Stimulated activated CD4-positive, alpha-beta T cell treated with anti-CD3 and anti-CD28 coated beads, Interleukin-1b, Interleukin-23, amount 100 ng/mL, for 24 hours (primary cell): ENCODE results near the gene CYP21A2.
"Not testable (repeated sequence)": the region's sequence is repeated elsewhere in the genome, so short reads cannot be mapped to it uniquely, and the experiment has no call there.

Experiments
- DNase-seq, 4 experiments: peaks; one replicate each; pipeline ENCODE4 v3.0.0-alpha.2; 2020; ENCODE audit warnings: low read depth in 4 of 4, low spot score in 1 of 4

The CYP21A2 gene

DNA sequence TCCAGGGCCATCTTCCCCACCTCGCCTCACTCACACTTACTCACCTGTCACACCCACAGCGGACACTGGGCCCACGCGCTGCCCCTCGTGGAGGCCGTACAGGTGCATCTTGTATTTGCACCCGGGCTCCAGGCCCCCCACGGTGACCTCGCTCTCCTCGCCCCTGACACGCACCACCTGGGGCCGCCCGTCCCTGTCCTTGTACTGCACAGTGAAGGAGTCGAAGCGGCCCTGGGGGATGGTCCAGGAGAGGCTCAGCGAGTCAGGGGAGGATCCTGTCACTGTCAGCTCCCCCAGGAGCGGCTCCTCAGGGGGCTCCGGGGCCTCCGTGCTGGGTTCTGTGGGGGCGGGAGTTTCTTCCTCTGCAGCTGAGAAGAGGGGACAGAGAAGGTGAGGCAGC is 14.4 kb downstream of the CYP21A2 start:
- DNase-seq = not testable (repeated sequence)

DNA sequence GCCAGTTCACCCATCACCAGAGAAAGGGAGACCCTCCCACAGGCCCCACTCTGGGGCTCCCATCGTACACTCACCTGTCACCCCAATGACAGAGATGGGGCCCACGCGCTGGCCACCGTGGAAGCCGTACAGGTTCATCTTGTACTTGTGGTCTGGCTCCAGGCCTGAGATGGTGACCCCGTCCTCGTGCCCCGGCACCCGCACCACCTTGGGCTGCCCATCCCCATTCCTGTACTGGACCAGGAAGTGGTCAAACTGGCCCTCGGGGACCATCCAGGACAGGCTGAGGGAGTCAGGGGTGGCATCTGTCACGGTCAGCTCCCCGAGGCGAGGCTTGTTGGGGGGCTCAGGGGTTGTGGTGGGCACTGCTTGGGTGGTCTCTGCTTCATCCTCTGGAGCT is 15.1 kb downstream of the CYP21A2 start:
- DNase-seq = not testable (repeated sequence)

DNA sequence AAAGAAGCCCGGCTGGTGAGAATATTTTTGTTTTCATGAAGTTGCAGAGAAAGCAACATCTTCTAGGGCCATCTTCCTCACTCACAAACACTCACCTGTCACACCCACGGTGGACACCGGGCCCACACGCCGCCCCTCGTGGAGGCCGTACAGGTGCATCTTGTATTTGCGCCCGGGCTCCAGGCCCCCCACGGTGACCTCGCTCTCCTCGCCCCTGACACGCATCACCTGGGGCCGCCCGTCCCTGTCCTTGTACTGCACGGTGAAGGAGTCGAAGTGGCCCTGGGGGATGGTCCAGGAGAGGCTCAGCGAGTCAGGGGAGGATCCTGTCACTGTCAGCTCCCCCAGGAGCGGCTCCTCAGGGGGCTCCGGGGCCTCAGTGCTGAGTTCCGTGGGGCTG is 17.5 kb downstream of the CYP21A2 start:
- DNase-seq = not testable (repeated sequence)

DNA sequence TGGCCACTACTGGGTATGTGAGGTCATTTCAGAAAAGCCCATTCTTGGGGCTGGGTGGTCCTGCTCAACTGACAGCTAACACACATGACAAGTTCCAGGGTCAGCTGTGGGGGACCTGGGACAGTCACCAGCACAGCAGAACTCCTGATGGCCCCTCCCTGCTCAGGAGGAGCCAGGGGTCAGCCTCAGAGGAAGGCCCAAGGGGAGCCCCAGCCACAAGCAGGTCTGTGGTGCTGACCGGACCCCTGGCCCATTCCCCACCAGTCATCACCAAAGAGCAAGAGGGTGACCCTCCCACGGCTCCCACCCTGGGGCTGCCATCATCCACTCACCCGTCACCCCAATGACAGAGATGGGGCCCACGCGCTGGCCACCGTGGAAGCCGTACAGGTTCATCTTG is 18.0 kb downstream of the CYP21A2 start:
- DNase-seq = no peak

DNA sequence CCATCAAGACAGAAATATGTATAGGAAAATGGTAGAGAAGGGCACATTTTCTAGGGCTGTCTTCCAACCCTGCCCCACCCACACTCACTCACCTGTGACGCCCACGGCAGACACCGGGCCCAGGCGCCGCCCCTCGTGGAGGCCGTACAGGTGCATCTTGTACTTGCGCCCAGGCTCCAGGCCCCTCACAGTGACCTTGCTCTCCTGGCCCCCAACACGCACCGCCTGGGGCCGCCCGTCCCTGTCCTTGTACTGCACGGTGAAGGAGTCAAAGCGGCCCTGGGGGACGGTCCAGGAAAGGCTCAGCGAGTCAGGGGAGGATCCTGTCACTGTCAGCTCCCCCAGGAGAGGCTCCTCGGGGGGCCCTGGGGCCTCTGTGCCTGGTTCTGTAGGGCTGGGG is 19.8 kb downstream of the CYP21A2 start:
- no peak for DNase-seq

DNA sequence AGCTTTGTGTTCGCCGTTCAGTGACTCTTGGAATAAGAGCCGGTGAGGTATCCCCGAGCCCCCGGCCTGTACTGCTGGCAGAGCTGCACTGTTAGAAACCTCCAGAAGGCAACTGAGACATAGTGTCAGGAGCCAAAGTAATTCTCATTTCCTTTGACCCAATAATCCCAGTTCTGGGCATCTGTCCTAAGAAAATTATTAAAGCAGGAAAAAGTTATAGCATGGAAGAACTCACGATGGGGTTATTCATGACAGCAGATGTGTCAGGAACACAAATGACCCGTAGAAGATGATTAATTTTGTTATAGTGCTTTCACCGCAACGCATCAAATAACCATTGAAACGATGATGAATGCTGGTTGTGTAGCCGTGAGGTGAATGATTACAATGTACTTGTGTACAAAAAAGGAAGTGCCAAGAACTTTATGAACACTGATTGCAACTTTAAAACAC is 20.3 kb downstream of the CYP21A2 start:
- no peak for DNase-seq

DNA sequence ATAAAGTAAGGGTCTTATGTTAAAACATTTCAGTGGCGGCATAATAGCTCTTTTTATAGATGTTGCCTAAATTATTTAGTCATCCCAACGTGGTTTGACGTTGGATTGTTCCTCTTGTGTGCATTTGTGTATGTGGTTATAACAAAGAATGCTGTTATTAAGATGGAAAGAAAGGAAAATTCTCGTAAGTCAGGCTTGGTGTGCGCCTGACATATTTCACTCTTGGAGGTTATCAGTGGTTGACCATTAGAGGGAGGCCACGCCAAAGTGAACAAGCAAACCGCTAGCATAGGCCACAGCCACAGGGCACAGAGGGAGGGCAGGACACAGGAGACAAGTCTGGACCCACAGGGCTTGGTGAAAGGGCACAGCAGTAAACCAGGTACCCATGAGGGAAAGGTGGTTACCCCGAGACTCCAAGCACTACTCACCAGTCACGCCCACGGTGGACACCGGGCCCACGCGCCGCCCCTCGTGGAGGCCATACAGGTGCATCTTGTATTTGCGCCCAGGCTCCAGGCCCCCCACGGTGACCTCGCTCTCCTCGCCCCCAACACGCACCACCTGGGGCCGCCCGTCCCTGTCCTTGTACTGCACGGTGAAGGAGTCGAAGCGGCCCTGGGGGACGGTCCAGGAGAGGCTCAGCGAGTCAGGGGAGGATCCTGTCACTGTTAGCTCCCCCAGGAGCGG is 22.9 kb downstream of the CYP21A2 start:
- no peak for DNase-seq

DNA sequence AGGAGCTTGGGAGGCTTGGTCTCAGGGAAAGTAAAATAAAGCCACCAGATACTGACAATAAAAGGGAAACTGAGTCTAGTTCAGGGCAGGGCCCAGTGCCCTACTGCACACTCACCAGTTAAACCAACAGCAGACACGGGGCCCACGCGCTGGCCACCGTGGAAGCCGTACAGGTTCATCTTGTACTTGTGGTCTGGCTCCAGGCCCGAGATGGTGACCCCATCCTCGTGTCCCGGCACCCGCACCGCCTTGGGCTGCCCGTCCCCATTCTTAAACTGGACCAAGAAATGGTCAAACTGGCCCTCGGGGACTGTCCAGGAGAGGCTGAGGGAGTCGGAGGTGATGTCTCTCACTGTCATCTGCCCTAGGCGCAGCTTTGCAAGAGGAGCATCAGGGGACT is 26.5 kb downstream of the CYP21A2 start:
- no peak for DNase-seq

DNA sequence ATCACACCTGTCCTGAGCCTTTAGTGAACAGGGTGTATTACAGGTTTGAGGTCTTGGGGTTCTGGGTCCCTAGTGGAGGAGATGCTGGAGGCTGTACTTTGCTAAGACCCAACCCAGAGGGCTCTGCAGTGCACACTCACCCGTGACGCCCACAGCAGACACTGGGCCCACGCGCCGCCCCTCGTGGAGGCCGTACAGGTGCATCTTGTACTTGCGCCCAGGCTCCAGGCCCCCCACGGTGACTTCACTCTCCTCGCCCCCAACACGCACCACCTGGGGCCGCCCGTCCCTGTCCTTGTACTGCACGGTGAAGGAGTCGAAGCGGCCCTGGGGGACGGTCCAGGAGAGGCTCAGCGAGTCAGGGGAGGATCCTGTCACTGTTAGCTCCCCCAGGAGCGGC is 29.3 kb downstream of the CYP21A2 start:
- DNase-seq = not testable (repeated sequence)

DNA sequence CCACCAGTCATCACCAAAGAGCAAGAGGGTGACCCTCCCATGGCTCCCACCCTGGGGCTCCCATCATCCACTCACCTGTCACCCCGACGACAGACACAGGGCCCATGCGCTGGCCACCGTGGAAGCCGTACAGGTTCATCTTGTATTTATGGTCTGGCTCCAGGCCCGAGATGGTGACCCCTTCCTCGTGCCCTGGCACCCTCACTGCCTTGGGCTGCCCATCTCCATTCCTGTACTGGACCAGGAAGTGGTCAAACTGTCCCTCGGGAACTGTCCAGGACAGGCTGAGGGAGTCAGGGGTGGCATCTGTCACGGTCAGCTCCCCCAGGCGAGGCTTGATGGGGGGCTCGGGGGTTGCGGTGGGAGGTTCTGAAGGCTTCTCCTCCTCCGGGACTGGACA is 30.1 kb downstream of the CYP21A2 start:
- not testable (repeated sequence) for DNase-seq

DNA sequence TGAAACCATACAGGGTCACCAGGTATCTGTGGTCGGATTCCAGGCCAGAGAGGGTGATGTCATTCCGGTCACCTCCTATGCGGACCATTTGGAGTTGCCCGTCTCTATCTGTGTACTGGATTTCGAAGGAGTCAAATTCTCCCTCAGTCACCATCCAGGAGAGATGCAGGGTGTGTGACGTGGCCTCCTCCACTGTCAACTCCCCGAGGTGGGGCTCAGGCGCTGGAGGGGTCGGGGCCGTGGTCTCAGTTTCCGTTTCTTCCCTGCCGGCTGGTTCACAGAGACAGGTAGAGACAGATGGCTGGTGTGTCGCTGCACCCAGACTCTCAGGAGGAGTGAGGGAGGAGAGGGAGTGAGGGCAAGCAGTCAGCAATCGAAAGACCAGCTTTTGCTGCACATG is 30.7 kb downstream of the CYP21A2 start:
- DNase-seq = no peak

DNA sequence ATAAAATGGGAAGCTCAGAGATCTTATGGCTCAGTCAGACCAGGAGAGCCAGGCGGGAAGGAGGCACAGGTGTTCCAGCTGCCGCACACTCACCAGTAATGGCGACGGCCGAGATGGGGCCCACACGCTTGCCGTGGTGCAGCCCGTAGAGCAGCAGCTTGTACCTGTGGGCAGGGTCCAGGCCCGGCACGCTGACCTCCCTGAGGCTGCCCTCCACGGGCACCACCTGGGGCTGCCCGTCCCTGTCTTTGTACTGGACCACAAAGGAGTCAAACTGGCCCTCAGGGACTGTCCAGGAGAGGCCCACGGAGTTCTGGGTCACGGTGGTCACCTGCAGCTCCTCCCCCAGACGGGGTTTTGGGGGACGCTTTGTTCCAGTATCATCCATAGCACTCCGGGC is 31.2 kb downstream of the CYP21A2 start:
- no peak for DNase-seq

DNA sequence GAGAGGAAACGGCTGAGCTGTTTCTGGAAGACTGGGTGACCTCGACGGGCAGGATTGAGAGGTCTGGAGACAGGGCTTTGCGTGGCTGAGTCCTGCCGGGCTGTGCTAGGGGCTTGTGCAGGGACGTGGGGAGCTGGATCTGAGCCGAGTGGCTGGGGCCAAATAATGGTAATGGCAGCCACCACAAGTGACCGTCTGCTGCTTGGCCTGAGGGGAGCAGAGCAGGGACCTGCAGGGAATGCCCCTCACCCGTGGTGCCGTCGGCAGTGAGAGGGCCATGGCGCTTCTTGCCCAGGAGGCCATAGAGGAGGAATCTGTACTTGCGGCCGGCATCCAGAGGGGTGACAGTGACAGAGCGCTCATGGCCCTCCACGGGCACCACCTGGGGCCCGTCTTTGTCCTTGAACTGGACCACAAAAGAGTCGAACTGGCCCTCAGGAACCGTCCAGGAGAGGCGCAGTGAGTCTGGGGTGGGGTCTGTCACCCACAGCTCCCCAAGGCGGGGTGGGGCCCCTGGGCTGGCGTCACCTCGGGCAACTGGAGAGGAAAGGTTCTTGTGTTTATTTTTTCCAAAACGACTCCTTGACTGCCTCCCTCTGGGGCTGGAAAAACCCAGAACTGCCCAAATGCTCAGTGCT is 31.8 kb downstream of the CYP21A2 start:
- DNase-seq = no peak

DNA sequence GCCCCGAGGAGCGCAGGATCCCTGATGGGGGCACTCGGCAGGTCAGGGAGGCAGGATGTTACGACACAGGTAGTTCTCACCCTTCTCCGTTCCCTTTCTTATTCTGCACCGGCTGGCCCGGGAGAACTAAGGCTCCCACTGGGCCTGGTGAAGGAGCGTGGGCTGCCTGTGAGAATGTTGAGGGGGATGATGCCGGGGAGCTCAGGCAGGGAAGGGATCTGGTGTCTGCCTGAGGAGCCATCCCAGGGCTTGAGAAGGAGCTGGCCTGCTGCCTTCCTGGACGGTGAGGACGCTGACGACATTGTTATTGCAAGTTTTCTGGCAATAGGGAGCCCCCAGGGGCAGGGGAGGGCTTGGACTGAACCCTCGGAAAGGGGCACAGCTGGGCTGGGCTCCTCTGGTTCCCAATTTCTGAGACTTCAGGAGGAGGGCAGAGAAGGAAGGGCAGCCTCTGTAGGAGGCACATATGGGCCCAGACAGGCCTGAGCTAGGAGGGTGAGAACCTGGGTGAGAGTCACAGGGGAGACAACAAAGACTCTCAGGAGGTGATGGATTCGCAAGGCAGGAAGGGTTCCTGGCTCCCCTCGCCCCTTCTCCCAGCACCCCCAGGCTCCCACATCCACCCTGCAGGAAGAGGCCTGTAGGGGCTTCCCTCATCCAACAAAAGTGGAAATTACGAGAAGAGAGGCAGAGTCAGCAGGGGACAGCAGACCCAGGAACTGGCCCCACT is 32.8 kb downstream of the CYP21A2 start:
- DNase-seq = no peak

DNA sequence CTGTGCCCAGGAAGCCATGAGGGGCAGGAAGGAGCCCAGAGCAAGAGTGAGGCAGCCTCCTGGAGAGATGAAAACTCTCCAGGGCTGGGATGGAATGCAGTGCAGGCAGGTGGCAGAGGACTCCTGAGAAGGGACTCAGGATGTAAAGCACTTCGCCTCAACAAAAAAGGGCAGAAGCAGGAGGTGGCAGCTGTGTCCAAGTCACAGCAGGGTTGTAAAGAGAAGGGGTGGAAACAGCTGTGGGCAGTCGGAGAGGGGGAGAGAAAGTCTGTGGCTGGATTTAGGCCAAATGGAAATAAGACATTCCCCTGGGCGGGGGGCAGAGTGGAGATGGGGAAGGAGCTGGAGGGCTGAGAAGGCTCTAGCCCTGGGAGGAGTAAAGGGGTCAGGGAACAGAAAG is 34.9 kb downstream of the CYP21A2 start:
- DNase-seq = no peak

DNA sequence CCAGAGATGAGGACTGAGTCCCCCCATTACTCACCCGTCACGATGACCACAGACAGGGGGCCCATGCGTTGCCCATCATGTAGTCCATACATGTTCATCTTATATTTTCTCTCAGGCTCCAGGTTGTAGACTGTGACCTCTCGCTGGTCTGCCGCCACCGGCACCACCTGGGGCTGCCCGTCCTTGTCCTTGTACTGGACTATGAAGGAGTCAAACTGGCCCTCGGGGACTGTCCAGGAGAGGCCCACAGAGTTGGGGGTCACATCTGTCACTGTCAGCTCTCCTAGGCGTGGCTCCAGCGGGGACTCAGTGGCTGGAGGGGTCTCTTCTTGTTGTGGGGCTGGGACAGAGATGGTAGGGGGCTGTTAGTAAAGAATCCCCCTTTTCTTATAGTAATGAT is 35.4 kb downstream of the CYP21A2 start:
- no peak for DNase-seq

DNA sequence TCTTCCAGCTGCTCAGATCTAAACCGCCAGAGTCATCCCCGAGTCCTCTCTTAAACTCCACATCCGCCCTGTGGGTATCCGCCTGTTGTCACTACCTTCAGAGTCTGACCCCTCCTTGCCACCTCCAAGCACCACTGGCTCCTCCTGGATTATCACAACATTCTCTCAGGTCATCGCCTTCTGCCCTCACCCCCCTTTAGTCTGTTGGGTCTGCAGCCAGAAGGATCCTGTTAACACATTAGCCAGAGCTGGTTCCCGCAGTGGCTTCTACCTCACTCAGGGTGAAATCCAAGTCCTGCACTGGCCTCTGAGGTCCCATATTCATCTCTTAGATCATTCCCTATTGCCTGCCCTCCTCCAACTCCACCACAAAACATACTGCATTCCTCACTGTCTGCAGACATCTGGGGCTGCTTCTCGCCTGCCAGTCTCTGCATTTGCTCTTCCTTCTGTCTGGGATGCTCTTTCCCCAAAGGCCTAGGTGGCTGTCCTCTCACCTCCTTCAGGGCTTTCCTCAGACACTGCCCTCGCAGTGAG is 36.8 kb downstream of the CYP21A2 start:
- DNase-seq = no peak

DNA sequence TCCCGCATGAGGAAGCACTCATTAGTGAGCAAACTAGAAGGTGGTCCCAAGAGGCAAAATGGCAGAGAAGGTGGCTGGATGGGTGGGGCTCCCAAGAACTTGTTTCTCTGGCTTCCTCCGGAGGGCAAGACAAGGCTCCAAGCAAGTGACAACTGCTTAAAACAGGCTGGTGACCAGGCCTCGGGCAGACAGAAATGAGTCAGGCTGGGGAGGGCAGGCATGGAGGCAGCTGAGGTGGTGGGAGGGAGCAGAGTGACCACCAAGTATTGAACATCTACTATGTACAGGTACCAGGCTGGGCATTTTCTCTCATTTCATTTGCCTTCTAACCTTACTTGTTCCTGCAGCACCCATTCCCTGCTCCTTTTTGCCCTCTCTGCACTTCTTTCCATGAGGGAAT is 37.6 kb downstream of the CYP21A2 start:
- DNase-seq = no peak

DNA sequence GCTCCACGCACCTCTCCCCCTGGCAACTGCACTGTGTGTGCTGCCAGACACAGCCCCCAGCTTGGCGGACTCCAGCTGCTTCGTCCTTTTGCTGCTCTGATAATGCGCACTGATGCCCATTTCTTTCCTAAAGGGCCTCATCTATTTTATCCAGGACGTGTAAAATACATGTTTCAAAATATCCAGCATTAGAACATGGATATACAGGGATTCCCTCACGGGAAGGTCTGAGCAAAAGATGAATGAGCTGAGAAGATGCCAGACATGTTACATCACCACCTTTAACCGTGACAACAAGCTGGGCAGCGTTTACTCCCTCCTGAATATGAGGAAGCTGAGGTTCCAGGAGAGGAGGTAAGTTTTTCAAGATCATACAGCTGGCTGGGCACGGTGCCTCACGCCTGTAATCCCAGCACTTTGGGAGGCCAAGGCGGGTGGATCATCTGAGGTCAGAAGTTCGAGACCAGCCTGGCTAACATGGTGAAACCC is 38.1 kb downstream of the CYP21A2 start:
- DNase-seq = no peak

DNA sequence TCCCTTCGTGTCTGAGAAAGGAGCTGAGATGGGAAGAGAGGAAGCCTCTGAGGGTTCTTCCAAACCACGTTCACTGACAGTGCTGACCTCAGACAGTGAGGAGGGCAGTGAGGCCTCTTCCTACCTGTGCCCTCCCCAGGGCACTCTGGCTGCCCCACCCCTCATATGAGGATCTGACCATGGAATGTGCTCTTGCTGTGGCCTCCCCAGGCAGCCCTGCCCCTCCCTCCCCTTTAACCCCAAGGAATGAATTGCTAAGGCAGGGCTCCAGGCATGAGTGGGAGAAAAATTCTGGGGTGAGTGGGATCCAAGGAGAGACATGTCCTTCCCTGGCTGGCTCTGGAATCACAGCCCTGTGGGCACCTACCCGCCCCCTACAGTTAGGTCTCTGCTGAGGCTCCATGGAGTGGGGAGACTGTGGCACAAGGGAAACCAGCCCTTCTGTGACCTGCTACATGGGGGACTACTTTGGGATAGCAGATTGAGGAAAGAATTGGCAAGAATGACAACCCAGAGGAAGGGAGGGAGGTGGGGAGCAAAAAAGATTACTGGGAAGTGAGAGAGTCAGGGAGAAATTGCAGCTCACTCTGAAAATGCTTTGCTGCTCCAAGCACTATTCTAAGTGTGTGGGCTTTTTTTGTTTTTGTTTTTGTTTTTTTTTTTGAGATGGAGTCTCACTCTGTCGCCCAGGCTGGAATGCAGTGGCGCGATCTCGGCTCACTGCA is 41.5 kb downstream of the CYP21A2 start:
- no peak for DNase-seq
